Endothelial cell of hepatic sinusoid (primary cell): ENCODE results near the gene RNF43.

ENCODE experiments used
- in situ Hi-C: cut with HindIII; loops from 2 replicates; pipeline ENCODE4 v1.10.0; 2017; ENCODE audit warnings: low sequenced_read_pairs

Gene RNF43

GRCh38 chr17:58383892-58384462, 33.4 kb downstream of the RNF43 start:
- in situ Hi-C loops, result loop anchor here (5.0 kb wide), 1 partner anchor 97 kb away; no protein-coding TSS in a partner anchor

- in situ Hi-C loops, result loop anchor here (5.0 kb wide), 1 partner anchor 96 kb away; no protein-coding TSS in a partner anchor
These were observed 34.5 kb downstream of the RNF43 start for GRCh38 chr17:58382872-58383242.

- in situ Hi-C loops, result loop anchor here (5.0 kb wide), 1 partner anchor 95 kb away; no protein-coding TSS in a partner anchor
These were observed 35.0 kb downstream of the RNF43 start for GRCh38 chr17:58382108-58382871.

GRCh38 chr17:58381124-58382035, 36.0 kb downstream of the RNF43 start:
- in situ Hi-C loops, result loop anchor here (5.0 kb wide), 1 partner anchor 94 kb away; no protein-coding TSS in a partner anchor

GRCh38 chr17:58380207-58381123, 36.9 kb downstream of the RNF43 start:
- in situ Hi-C loops, result loop anchor here (5.0 kb wide), 1 partner anchor 93 kb away; no protein-coding TSS in a partner anchor

GRCh38 chr17:58379511-58379824, 37.9 kb downstream of the RNF43 start:
- in situ Hi-C loops, result no loop called here

- in situ Hi-C loops, result no loop called here
These were observed 38.4 kb downstream of the RNF43 start for GRCh38 chr17:58378733-58379510.

- in situ Hi-C loops, result no loop called here
These were observed 39.7 kb downstream of the RNF43 start for GRCh38 chr17:58377661-58378060.

GRCh38 chr17:58377093-58377601, 40.2 kb downstream of the RNF43 start:
- in situ Hi-C loops, result no loop called here

GRCh38 chr17:58376472-58377000, 40.8 kb downstream of the RNF43 start:
- in situ Hi-C loops, result no loop called here

- in situ Hi-C loops, result no loop called here
These were observed 41.5 kb downstream of the RNF43 start for GRCh38 chr17:58375811-58376210.

- in situ Hi-C loops, result no loop called here
These were observed 42.1 kb downstream of the RNF43 start for GRCh38 chr17:58375256-58375655.

GRCh38 chr17:58373923-58374322, 43.4 kb downstream of the RNF43 start:
- in situ Hi-C loops, result no loop called here

GRCh38 chr17:58373003-58373402, 44.3 kb downstream of the RNF43 start:
- in situ Hi-C loops, result no loop called here

GRCh38 chr17:58371300-58371950, 45.9 kb downstream of the RNF43 start:
- in situ Hi-C loops, result no loop called here

- in situ Hi-C loops, result no loop called here
These were observed 46.6 kb downstream of the RNF43 start for GRCh38 chr17:58370716-58371115.

GRCh38 chr17:58370309-58370708, 47.0 kb downstream of the RNF43 start:
- in situ Hi-C loops, result no loop called here

- in situ Hi-C loops, result no loop called here
These were observed 47.9 kb downstream of the RNF43 start for GRCh38 chr17:58369214-58370031.
